NB4 (cell line): ENCODE measurements around the gene SIGLEC5.

Experiments
- MYC ChIP-seq: IDR thresholded peaks from 2 replicates; pipeline ENCODE4 v1.6.1; 2011; ENCODE audit warnings: low read depth, low read length
- POLR2A ChIP-seq: IDR thresholded peaks from 2 replicates; pipeline ENCODE4 v1.6.1; 2011; ENCODE audit warnings: mild to moderate bottlenecking; ENCODE audit not compliant: insufficient read length; ENCODE audit errors: extremely low read depth
- TF ChIP-seq, protein P1 (sequence below): IDR thresholded peaks from one replicate; pipeline ENCODE4 v1.5.1; 2012; ENCODE audit warnings: low read depth, low read length
- TF ChIP-seq, protein P2 (sequence below): IDR thresholded peaks from 2 replicates; pipeline ENCODE4 v1.6.1; 2011; ENCODE audit warnings: low read depth, low read length

DNA sequence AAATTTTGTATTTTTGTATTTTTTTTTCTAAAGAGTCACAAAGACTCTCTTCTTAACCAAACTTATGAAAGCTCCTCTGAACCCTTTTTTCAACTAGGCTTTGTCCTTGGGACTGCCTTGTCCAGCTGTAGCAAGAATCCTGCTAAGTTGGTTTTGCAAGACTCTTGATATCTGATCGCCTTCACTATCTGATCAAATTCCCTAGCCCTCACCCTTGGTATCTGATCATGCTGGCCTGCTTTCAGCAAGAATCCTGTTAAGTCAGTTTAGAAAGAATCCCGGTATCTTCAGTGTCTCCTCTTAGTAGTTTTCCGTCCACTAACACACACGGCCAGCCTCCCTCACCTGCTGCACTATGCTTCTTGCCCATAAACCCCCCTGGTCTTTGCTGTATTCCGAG, 1.9 kb upstream of the SIGLEC5 start:
- TF ChIP-seq, protein P1, sequence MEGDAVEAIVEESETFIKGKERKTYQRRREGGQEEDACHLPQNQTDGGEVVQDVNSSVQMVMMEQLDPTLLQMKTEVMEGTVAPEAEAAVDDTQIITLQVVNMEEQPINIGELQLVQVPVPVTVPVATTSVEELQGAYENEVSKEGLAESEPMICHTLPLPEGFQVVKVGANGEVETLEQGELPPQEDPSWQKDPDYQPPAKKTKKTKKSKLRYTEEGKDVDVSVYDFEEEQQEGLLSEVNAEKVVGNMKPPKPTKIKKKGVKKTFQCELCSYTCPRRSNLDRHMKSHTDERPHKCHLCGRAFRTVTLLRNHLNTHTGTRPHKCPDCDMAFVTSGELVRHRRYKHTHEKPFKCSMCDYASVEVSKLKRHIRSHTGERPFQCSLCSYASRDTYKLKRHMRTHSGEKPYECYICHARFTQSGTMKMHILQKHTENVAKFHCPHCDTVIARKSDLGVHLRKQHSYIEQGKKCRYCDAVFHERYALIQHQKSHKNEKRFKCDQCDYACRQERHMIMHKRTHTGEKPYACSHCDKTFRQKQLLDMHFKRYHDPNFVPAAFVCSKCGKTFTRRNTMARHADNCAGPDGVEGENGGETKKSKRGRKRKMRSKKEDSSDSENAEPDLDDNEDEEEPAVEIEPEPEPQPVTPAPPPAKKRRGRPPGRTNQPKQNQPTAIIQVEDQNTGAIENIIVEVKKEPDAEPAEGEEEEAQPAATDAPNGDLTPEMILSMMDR = no peak
- TF ChIP-seq, protein P2, sequence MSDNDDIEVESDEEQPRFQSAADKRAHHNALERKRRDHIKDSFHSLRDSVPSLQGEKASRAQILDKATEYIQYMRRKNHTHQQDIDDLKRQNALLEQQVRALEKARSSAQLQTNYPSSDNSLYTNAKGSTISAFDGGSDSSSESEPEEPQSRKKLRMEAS = no peak
- TF ChIP-seq POLR2A = no peak
- no peak for TF ChIP-seq MYC
